WERI-Rb-1 (cell line): Measurements from ENCODE around the gene CDC14C.

ENCODE experiments used
- DNase-seq: peaks from one replicate; pipeline ENCODE4 v3.0.0-alpha.2; 2020
- H3K27ac ChIP-seq: fragments of 250-450 bp; sonication (Bioruptor Pico); 2 replicates; pipeline ENCODE4 v1.5.1; 2020; ENCODE audit warnings: mild to moderate bottlenecking, moderate library complexity
- H3K27me3 ChIP-seq: fragments of 250-450 bp; sonication (Bioruptor Pico); 2 replicates; pipeline ENCODE4 v1.5.1; 2021; ENCODE audit warnings: mild to moderate bottlenecking, low read depth, moderate library complexity; ENCODE audit not compliant: insufficient read depth, severe bottlenecking
- H3K36me3 ChIP-seq: fragments of 250-450 bp; sonication (Bioruptor Pico); 2 replicates; pipeline ENCODE4 v1.5.1; 2020; ENCODE audit warnings: mild to moderate bottlenecking, moderate library complexity
- H3K4me3 ChIP-seq: 2 replicates; pipeline ENCODE4 v1.5.1; 2011; ENCODE audit warnings: low read depth, mild to moderate bottlenecking, control low read depth, low read length
- H3K9me3 ChIP-seq: fragments of 250-450 bp; sonication (Bioruptor Pico); 2 replicates; pipeline ENCODE4 v1.5.1; 2021; ENCODE audit warnings: mild to moderate bottlenecking, moderate library complexity; ENCODE audit not compliant: severe bottlenecking
- CTCF ChIP-seq: IDR thresholded peaks from 2 replicates; pipeline ENCODE4 v1.5.1; 2011; ENCODE audit warnings: low read depth, mild to moderate bottlenecking, control low read depth, inconsistent platforms, low read length

Gene CDC14C

GRCh38 chr7:48932126-48932910, 8.0 kb downstream of the CDC14C start:
- Histone ChIP-seq H3K36me3 (no peaks in the 10 kb centered on the region), H3K27me3 (no peaks in the 10 kb centered on the region), H3K9me3 (no peaks in the 10 kb centered on the region), H3K27ac (no peak overlapping the region), H3K4me3 (no peak overlapping the region)
- no peak for DNase-seq
- TF ChIP-seq CTCF = no peak

DNA sequence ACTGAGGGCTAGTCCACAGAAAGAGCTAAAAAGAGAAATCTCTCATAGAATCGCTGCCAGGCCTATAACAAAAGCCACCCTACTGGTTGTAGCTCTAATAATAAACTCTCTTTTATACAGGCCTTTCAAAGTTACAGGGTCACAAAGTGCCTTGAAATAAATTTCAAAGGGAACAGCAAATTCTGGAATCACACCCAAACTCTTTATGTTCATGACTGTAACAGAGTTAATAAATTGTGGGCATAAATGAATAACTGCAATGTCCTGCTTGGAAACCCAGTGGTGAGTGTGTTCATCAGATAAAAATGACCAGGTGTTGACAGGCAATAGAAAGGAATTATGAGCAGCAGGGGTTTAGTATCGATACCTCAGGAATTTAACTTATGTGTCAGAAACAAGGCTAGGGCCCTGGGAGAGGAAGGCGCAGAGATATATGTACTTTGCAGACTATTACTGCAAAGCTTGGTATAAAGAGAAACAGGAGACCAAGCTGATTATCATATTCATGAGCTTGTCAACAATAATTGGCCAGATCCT, 9.3 kb downstream of the CDC14C start:
- no peaks in the 10 kb centered on the region for H3K36me3 ChIP-seq
- no peaks in the 10 kb centered on the region for H3K27me3 ChIP-seq
- no peaks in the 10 kb centered on the region for H3K9me3 ChIP-seq
- H3K27ac ChIP-seq = no peak overlapping the region
- no peak overlapping the region for H3K4me3 ChIP-seq
- no peak for DNase-seq
- TF ChIP-seq CTCF = no peak

DNA sequence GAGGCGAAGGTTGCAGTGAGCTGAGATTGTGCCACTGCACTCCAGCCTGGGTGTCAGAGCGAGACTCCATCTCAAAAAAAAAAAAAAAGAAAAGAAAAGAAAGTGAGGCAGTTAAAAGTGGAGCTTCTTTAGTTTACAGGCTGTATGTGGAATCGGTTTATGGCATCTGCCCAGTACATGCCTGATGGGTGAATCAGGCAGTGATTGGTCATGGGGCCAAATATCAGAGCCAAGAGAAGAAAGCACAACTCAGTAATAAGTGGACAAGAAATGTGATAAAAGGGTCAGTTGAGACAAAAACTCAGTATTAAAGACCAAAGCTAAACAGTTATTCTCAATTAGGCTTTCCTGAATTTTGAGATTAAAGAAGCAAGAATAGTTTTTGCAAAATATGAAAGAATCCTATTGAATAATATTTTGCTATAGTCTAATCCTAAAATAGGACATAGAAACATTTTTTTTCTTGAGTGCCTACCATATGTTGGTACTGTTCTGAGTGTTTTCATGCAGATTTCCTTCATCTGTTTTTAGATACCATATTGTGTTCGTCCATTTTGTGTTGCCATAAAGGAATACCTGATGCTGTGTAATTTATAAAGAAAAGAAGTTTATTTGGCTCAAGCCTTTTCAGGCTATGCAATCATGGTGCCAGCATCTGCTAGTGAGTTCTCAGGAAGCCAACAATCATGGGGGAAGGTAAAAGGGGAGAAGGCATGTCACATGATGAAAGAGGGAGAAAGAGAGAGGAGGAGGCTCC, 14.4 kb downstream of the CDC14C start:
- Histone ChIP-seq H3K27ac (no peak overlapping the region), H3K27me3 (no peaks in the 10 kb centered on the region), H3K9me3 (no peaks in the 10 kb centered on the region), H3K4me3 (no peak overlapping the region), H3K36me3 (no peaks in the 10 kb centered on the region)
- TF ChIP-seq CTCF = no peak
- no peak for DNase-seq

DNA sequence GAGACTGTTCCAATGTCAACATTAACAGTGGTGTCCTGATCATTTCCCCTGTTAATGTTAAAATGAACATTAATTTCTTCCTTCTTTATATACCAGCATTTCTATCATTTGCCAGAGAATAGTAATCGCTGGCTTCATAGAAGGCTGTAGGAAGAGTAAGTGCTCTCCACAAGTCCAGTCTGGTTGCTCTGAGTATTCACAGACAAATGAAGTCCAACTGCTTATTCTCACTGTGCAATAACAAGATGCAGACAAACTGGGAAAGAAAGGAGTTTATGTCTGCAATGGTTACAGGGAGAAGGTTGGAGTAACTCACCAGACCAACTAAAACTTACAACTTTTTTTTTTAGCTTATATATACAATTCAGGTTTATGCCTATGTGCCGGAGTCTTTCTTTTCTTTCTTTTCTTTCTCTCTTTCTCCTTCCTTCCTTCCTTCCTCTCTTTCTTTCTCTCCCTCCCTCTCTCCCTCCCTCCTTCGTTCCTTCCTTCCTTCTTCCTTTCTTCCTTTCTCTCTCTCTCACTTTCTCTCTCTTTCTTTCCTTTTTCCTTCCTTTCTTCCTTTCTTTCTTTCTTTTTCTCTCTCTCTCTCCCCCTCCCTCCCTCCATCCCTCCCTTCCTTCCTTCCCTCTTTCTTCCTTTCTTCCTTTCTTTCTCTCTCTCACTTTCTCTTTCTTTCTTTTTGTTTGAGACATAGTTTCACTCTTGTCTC, 19.1 kb downstream of the CDC14C start:
- H3K27ac ChIP-seq = no peak overlapping the region
- H3K36me3 ChIP-seq = no peaks in the 10 kb centered on the region
- TF ChIP-seq CTCF = no peak
- DNase-seq = no peak
- no peak overlapping the region for H3K4me3 ChIP-seq
- H3K27me3 ChIP-seq = no peaks in the 10 kb centered on the region
- H3K9me3 ChIP-seq = no peaks in the 10 kb centered on the region

GRCh38 chr7:48955916-48956315, 31.6 kb downstream of the CDC14C start:
- H3K36me3 ChIP-seq = no peaks in the 10 kb centered on the region
- H3K4me3 ChIP-seq = no peak overlapping the region
- no peak for DNase-seq
- H3K27me3 ChIP-seq = no peaks in the 10 kb centered on the region
- H3K9me3 ChIP-seq = peaks cover 4% of the 10 kb centered on the region
- no peak overlapping the region for H3K27ac ChIP-seq
- TF ChIP-seq CTCF = no peak
